ENCODE data around the gene YRDC.

DNA sequence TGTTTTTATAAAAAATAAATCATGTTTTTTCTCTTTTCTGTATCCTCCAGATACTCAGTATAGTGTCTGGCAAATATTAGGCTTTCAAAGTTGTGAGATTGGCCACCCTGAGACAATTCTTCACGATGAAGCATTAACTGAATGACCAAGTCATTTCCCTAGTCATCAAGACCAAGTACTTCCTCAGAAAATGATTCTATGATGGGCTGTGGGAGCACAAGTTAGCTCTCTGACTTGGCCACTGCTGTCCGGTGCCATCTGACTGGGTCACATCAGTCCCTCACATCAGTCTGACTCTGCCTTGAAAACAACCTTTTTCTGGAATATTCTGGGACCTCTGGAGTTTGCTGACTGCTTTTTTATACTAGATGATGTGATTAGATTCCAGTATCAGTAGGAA lies 13.5 kb upstream of the YRDC start:
- TF ChIP-seq, protein P1, sequence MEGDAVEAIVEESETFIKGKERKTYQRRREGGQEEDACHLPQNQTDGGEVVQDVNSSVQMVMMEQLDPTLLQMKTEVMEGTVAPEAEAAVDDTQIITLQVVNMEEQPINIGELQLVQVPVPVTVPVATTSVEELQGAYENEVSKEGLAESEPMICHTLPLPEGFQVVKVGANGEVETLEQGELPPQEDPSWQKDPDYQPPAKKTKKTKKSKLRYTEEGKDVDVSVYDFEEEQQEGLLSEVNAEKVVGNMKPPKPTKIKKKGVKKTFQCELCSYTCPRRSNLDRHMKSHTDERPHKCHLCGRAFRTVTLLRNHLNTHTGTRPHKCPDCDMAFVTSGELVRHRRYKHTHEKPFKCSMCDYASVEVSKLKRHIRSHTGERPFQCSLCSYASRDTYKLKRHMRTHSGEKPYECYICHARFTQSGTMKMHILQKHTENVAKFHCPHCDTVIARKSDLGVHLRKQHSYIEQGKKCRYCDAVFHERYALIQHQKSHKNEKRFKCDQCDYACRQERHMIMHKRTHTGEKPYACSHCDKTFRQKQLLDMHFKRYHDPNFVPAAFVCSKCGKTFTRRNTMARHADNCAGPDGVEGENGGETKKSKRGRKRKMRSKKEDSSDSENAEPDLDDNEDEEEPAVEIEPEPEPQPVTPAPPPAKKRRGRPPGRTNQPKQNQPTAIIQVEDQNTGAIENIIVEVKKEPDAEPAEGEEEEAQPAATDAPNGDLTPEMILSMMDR (IDR thresholded peaks at IDR 0.05) = no peak
- TF ChIP-seq POLR2AphosphoS5 (IDR thresholded peaks at IDR 0.05) = no peak

Data from sigmoid colon (tissue), 4 donors.